HCT116 (cell line): Measurements from ENCODE around the gene COQ8B. TPM values are rescaled to one million over a fixed set of nuclear protein-coding genes. Genes with fewer than 3 reads are reported as not detected.

Experiments used
- ATAC-seq: fragments of 200-7000 bp; cut with Tn5 transposase; 2 replicates; pipeline ENCODE4 v1.9.1; 2020; ENCODE audit warnings: mild to moderate bottlenecking, moderate library complexity
- BruUV-seq: library from RNA; stranded (reverse); fragments of 400-500 nt; replicated peaks from 2 replicates; lab custom pipeline; 2021; lab: Mats Ljungman, UMichigan
- CTCF ChIA-PET: fragments of 300-600 bp; sonication (Branson Sonifier 250); formaldehyde crosslinking; loops from one replicate; lab custom pipeline; 2021; ENCODE audit warnings: antibody characterized with exemption; lab: Charles Lee
- POLR2A ChIA-PET: fragments of 300-600, 350-600 bp; sonication (Branson Sonifier 250); formaldehyde crosslinking; loops from one replicate; lab custom pipeline; 2021; ENCODE audit warnings: antibody characterized with exemption; lab: Charles Lee
- RAD21 ChIA-PET, 2 experiments: fragments of 300-600 bp; sonication (Branson Sonifier 250); formaldehyde crosslinking; loops; one replicate each; lab custom pipeline; 2023; ENCODE audit warnings: low total read pairs in 2 of 2; ENCODE audit not compliant: uncharacterized antibody in 2 of 2, unreplicated experiment in 2 of 2, low non-redundant PET in 1 of 2; lab: Charles Lee
- DNase-seq: peaks from one replicate; pipeline ENCODE4 v3.0.0-alpha.2; 2010; ENCODE audit warnings: low read depth, low spot score
- H2AFZ ChIP-seq: fragments of 200-600 bp; shearing (Covaris generic), sonication (generic); 2 replicates; pipeline ENCODE4 v1.6.1; 2017; ENCODE audit warnings: low read depth, mixed run types, mixed read lengths, antibody characterized with exemption, low read length; ENCODE audit not compliant: poor library complexity, severe bottlenecking
- H3K27ac ChIP-seq: 2 replicates; pipeline ENCODE4 v1.5.1; 2012; ENCODE audit warnings: low read depth, low read length
- H3K27me3 ChIP-seq: fragments of 200-600 bp; sonication (generic); 2 replicates; pipeline ENCODE4 v1.6.1; 2016; ENCODE audit warnings: mixed run types, low read length, mixed read lengths; ENCODE audit not compliant: insufficient read depth
- H3K36me3 ChIP-seq, 2 experiments: fragments of 200-500 bp in 1 of 2; fragments of 200-600 bp in 1 of 2; sonication (Bioruptor generic) in 1 of 2; sonication (generic) in 1 of 2; 2 replicates each; pipeline versions ENCODE4 v1.5.1 to v1.6.1; 2014 to 2016; ENCODE audit warnings: low read length in 2 of 2, inconsistent platforms in 1 of 2, mixed read lengths in 1 of 2, mixed run types in 1 of 2; ENCODE audit not compliant: insufficient read depth in 2 of 2, control insufficient read depth in 1 of 2
- H3K4me1 ChIP-seq, 2 experiments: fragments of 200-600 bp in 1 of 2; sonication (generic) in 1 of 2; 2 replicates each; pipeline versions ENCODE4 v1.5.1 to v1.6.1; 2012 to 2017; ENCODE audit warnings: low read length in 2 of 2, inconsistent platforms in 1 of 2, mild to moderate bottlenecking in 1 of 2, mixed read lengths in 1 of 2, mixed run types in 1 of 2, moderate library complexity in 1 of 2; ENCODE audit not compliant: insufficient read depth in 2 of 2, control insufficient read depth in 1 of 2
- H3K4me2 ChIP-seq: fragments of 200-600 bp; sonication (generic); 2 replicates; pipeline ENCODE4 v1.6.1; 2017; ENCODE audit warnings: mixed run types, low read length, mixed read lengths
- H3K4me3 ChIP-seq, 2 experiments: fragments of 200-600 bp in 1 of 2; sonication (generic) in 1 of 2; replicated peaks in 1 of 2; 2 replicates each; pipeline ENCODE4 v1.5.1; 2011 to 2016; ENCODE audit warnings: low read length in 2 of 2, control low read depth in 1 of 2, low read depth in 1 of 2, mild to moderate bottlenecking in 1 of 2, mixed read lengths in 1 of 2, mixed run types in 1 of 2
- H3K79me2 ChIP-seq: fragments of 200-600 bp; sonication (generic); 2 replicates; pipeline ENCODE4 v1.6.1; 2017; ENCODE audit warnings: mild to moderate bottlenecking, mixed run types, low read length, moderate library complexity, mixed read lengths; ENCODE audit not compliant: insufficient read depth
- H3K9ac ChIP-seq: fragments of 200-600 bp; sonication (generic); 2 replicates; pipeline ENCODE4 v1.6.1; 2016; ENCODE audit warnings: low read length, mixed read lengths
- H3K9me2 ChIP-seq: fragments of 200-600 bp; sonication (generic), shearing (Covaris generic); 2 replicates; pipeline ENCODE4 v1.6.1; 2017; ENCODE audit warnings: mixed run types, mild to moderate bottlenecking, moderate library complexity; ENCODE audit not compliant: insufficient read depth
- H3K9me3 ChIP-seq, 2 experiments: fragments of 200-500 bp in 1 of 2; fragments of 200-600 bp in 1 of 2; sonication (Bioruptor generic) in 1 of 2; sonication (generic) in 1 of 2; 2 replicates each; pipeline ENCODE4 v1.6.1; 2014 to 2017; ENCODE audit warnings: low read length in 2 of 2, mixed read lengths in 2 of 2, inconsistent platforms in 1 of 2, low read depth in 1 of 2, mild to moderate bottlenecking in 1 of 2, mixed run types in 1 of 2, moderate library complexity in 1 of 2; ENCODE audit not compliant: control insufficient read depth in 1 of 2, insufficient read depth in 1 of 2
- H4K20me1 ChIP-seq: fragments of 200-600 bp; sonication (generic), shearing (Covaris generic); 2 replicates; pipeline ENCODE4 v1.6.1; 2017; ENCODE audit warnings: mixed run types, mild to moderate bottlenecking, moderate library complexity; ENCODE audit not compliant: insufficient read depth
- EGR1 ChIP-seq: IDR thresholded peaks from 2 replicates; pipeline ENCODE4 v1.6.1; 2012; ENCODE audit warnings: low read depth
- POLR2A ChIP-seq: IDR thresholded peaks from 2 replicates; pipeline ENCODE4 v1.7.0; 2011; ENCODE audit warnings: borderline replicate concordance; ENCODE audit not compliant: insufficient read depth, insufficient read length; ENCODE audit errors: extremely low read depth
- SRF ChIP-seq: IDR thresholded peaks from 2 replicates; pipeline ENCODE4 v1.6.1; 2012; ENCODE audit warnings: low read depth
- intact Hi-C: fragments of 100-400 bp; cut with micrococcal nuclease; formaldehyde crosslinking; loops from 2 replicates; pipeline ENCODE4 v1.10.0; 2022
- total RNA-seq: library from RNA; stranded (reverse); gene quantifications from one replicate; pipeline ENCODE4 v1.2.1, GENCODE V29; 2021; ENCODE audit not compliant: unreplicated experiment
- TF ChIP-seq, protein P1 (sequence below): IDR thresholded peaks from 2 replicates; pipeline ENCODE4 v1.6.1; 2012
- TF ChIP-seq, protein P2 (sequence below): IDR thresholded peaks from 2 replicates; pipeline ENCODE4 v1.6.1; 2012; ENCODE audit warnings: low read depth

The COQ8B gene
- total RNA-seq, 1 experiment from 2014 or later: 47.1 TPM

DNA sequence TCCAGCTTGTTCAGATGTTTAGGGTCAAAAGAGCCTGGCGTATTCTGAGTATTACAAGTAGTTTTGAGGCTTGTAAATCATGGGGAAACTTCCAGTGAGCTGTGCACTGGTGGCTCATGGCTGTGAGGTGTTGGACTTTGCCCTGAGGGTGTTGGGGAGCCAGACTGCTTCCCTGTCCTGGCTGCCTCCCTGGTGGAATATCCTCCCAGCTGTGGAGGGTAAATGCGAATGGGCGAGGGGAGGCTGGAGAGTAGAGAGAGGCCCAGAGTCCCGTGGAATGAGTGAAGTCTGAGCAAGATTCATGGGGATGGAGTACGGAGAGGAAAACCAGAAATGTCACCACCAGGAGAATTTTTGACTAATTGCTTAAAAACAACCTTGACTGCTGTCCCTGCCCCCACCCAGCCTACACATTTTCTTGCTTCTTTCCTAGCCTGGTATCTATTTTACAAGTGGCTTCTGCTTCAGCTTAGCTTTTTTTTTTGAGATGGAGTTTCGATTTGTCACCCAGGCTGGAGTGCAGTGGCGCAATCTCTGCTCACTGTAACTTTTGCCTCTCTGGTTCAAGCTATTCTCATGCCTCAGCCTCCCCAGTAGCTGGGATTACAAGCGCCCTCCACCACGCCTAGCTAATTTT is 38.0 kb upstream of the COQ8B start:
- H3K27ac ChIP-seq: no peak overlapping the region
- intact Hi-C loops: no loop called here
- peaks cover 33 to 60% of the 10 kb centered on the region in 2 experiments for H3K36me3 ChIP-seq
- ATAC-seq: no peak
- H3K4me2 ChIP-seq: peak overlapping the region; percentile 3; the same call in 1 of the 2 replicates
- ChIA-PET CTCF (no interaction called here), POLR2A (interaction anchor here (0.7 to 1.1 kb wide), 2 partner anchors 24 to 91 kb away, joined by 3 read pairs; no protein-coding TSS in a partner anchor), RAD21 (no interaction called here)
- no peak for DNase-seq
- H2AFZ ChIP-seq: no peak overlapping the region
- H3K9me3 ChIP-seq: no peaks in the 10 kb centered on the region
- H3K4me1 ChIP-seq: peaks cover 7 to 27% of the 10 kb centered on the region in 2 experiments; a peak in 3 of 4 replicates
- H3K9ac ChIP-seq: 0 out of 2 replicates have a peak overlapping the region, but pooled peaks have one; percentile 0
- peaks cover 85% of the 10 kb centered on the region for H3K79me2 ChIP-seq
- BruUV-seq: no TSS peak
- H4K20me1 ChIP-seq: 0 out of 2 replicates have a peak, but pooled peaks cover 3% of the 10 kb centered on the region
- no peaks in the 10 kb centered on the region for H3K9me2 ChIP-seq
- H3K27me3 ChIP-seq: no peaks in the 10 kb centered on the region
- TF ChIP-seq, protein P1, sequence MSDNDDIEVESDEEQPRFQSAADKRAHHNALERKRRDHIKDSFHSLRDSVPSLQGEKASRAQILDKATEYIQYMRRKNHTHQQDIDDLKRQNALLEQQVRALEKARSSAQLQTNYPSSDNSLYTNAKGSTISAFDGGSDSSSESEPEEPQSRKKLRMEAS: no peak
- TF ChIP-seq, protein P2, sequence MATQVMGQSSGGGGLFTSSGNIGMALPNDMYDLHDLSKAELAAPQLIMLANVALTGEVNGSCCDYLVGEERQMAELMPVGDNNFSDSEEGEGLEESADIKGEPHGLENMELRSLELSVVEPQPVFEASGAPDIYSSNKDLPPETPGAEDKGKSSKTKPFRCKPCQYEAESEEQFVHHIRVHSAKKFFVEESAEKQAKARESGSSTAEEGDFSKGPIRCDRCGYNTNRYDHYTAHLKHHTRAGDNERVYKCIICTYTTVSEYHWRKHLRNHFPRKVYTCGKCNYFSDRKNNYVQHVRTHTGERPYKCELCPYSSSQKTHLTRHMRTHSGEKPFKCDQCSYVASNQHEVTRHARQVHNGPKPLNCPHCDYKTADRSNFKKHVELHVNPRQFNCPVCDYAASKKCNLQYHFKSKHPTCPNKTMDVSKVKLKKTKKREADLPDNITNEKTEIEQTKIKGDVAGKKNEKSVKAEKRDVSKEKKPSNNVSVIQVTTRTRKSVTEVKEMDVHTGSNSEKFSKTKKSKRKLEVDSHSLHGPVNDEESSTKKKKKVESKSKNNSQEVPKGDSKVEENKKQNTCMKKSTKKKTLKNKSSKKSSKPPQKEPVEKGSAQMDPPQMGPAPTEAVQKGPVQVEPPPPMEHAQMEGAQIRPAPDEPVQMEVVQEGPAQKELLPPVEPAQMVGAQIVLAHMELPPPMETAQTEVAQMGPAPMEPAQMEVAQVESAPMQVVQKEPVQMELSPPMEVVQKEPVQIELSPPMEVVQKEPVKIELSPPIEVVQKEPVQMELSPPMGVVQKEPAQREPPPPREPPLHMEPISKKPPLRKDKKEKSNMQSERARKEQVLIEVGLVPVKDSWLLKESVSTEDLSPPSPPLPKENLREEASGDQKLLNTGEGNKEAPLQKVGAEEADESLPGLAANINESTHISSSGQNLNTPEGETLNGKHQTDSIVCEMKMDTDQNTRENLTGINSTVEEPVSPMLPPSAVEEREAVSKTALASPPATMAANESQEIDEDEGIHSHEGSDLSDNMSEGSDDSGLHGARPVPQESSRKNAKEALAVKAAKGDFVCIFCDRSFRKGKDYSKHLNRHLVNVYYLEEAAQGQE: no peak
- TF ChIP-seq EGR1: no peak
- TF ChIP-seq SRF: no peak
- TF ChIP-seq POLR2A: no peak
- H3K4me3 ChIP-seq: no peak overlapping the region
